ENCODE data around the gene SCN1B.
"Not testable (repeated sequence)": the region's sequence is repeated elsewhere in the genome, so short reads cannot be mapped to it uniquely, and the experiment has no call there.

Gene SCN1B

DNA sequence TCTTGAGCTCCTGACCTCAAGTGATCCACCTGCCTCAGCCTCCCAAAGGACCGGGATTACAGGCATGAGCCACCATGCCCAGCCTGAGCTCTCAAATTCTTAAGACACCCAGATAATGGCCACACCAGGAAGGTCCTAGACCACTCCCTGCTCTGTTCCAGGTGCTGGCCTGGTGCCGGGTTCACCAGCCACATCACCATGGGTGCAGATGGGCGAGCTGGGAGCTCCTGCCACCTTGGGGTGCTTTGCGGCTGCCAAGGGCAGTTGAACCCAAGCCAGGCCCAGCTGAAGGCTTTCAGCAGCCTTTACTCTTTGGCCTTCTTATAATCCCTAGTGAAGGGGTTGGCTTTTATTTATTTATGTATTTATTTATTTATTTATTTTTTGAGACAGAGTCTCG is 16.2 kb downstream of the SCN1B start:
- no peak overlapping the region for H2AFZ ChIP-seq (ENCODE audit: low read length)
- no peak overlapping the region for H2AK5ac ChIP-seq (ENCODE audit: low read depth, low read length)
- no peak overlapping the region for H2BK5ac ChIP-seq (ENCODE audit: low read length)
- H3K9me3 ChIP-seq (replicated peaks in 1 of 2; ENCODE audit: control insufficient read depth in 2 of 2, insufficient read depth in 1 of 2, low read depth in 1 of 2, low read length in 2 of 2), result no peaks in the 10 kb centered on the region
- H3K4me2 ChIP-seq (ENCODE audit: insufficient read depth, low read length, poor library complexity, severe bottlenecking), result no peak overlapping the region
- peaks cover 6 to 7% of the 10 kb centered on the region in 2 donors for H3K4me1 ChIP-seq (ENCODE audit: control insufficient read depth in 2 of 2, insufficient read depth in 1 of 2, low read depth in 1 of 2, low read length in 2 of 2)
- H3K36me3 ChIP-seq (replicated peaks in 1 of 2; ENCODE audit: control insufficient read depth in 2 of 2, insufficient read depth in 2 of 2, low read length in 2 of 2), result no peaks in the 10 kb centered on the region
- no peaks in the 10 kb centered on the region for H3K79me1 ChIP-seq (ENCODE audit: low read depth, low read length)
- DNase-seq (ENCODE audit: low spot score), result no peak
- H4K8ac ChIP-seq (ENCODE audit: low read depth, low read length), result no peak overlapping the region
- H3K4me3 ChIP-seq (ENCODE audit: low read length in 2 of 2), result no peak overlapping the region
- H3K27me3 ChIP-seq (ENCODE audit: control insufficient read depth in 3 of 3, insufficient read depth in 3 of 3, low read depth in 1 of 3, low read length in 3 of 3), result no peaks in the 10 kb centered on the region
- H3K23ac ChIP-seq (ENCODE audit: low read depth, low read length, poor library complexity), result no peak overlapping the region
- H3K4ac ChIP-seq (ENCODE audit: low read length), result no peak overlapping the region
- H3K9ac ChIP-seq (ENCODE audit: low read depth, low read length, poor library complexity), result no peak overlapping the region
- no peak overlapping the region for H2BK120ac ChIP-seq (ENCODE audit: low read depth, low read length)
- H4K91ac ChIP-seq (ENCODE audit: low read depth, low read length, poor library complexity), result no peak overlapping the region
- no peak overlapping the region for H2BK15ac ChIP-seq (ENCODE audit: low read length)
- no peak overlapping the region for H3K27ac ChIP-seq (replicated peaks; ENCODE audit: low read length)
- no peak overlapping the region for H3K14ac ChIP-seq (ENCODE audit: low read length)
- no peak overlapping the region for H3K18ac ChIP-seq (ENCODE audit: low read length)
- H2BK12ac ChIP-seq (ENCODE audit: low read length), result no peak overlapping the region
- no CpG with 5 or more reads among the region's 5 CpGs for WGBS, 2 donors (ENCODE audit: extremely low coverage in 2 of 2, insufficient read length in 2 of 2, insufficient replicate concordance in 1 of 2)

DNA sequence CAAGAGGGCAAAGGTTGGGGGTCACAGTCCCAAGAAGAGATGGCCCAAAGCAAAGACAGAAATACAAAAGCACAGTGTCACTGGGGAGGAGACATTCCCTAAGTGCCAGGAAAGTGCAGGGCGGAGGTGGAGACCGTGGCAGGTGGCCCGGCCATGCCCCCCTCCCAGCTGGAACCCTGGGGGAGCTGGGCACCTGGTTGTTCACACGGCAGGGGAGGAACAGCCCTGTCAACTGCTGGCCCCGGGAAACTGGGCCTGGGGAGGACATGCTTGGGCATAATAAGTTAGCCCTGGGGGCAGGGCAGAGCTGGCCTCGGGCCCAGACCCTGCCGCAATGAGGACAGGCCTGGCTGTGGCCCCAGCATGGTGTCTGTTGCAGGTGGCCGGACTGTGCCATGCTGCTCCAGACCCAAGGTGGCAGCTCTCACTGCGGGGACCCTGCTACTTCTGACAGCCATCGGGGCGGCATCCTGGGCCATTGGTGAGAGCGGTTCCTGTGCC is 18.7 kb downstream of the SCN1B start:
- no CpG with 5 or more reads among the region's 12 CpGs for WGBS, 2 donors (ENCODE audit: extremely low coverage in 2 of 2, insufficient read length in 2 of 2, insufficient replicate concordance in 1 of 2)
- Histone ChIP-seq H4K91ac (ENCODE audit: low read depth, low read length, poor library complexity) (no peak overlapping the region), H2BK12ac (ENCODE audit: low read length) (no peak overlapping the region), H3K36me3 (replicated peaks in 1 of 2; ENCODE audit: control insufficient read depth in 2 of 2, insufficient read depth in 2 of 2, low read length in 2 of 2) (no peaks in the 10 kb centered on the region), H2BK15ac (ENCODE audit: low read length) (peak overlapping the region; percentile 56), H3K9ac (ENCODE audit: low read depth, low read length, poor library complexity) (peak overlapping the region; percentile 54), H4K8ac (ENCODE audit: low read depth, low read length) (no peak overlapping the region), H3K18ac (ENCODE audit: low read length) (peak overlapping the region; percentile 87), H3K4me2 (ENCODE audit: insufficient read depth, low read length, poor library complexity, severe bottlenecking) (no peak overlapping the region), H3K4me3 (ENCODE audit: low read length in 2 of 2) (no peak overlapping the region), H3K4ac (ENCODE audit: low read length) (no peak overlapping the region), H3K27ac (replicated peaks; ENCODE audit: low read length) (no peak overlapping the region), H2AK5ac (ENCODE audit: low read depth, low read length) (peak overlapping the region; percentile 94), H3K27me3 (ENCODE audit: control insufficient read depth in 3 of 3, insufficient read depth in 3 of 3, low read depth in 1 of 3, low read length in 3 of 3) (no peaks in the 10 kb centered on the region), H2BK120ac (ENCODE audit: low read depth, low read length) (no peak overlapping the region), H2BK5ac (ENCODE audit: low read length) (no peak overlapping the region), H3K14ac (ENCODE audit: low read length) (peak overlapping the region; percentile 87), H3K79me1 (ENCODE audit: low read depth, low read length) (no peaks in the 10 kb centered on the region), H2AFZ (ENCODE audit: low read length) (peak overlapping the region; percentile 9), H3K4me1 (ENCODE audit: control insufficient read depth in 2 of 2, insufficient read depth in 1 of 2, low read depth in 1 of 2, low read length in 2 of 2) (peaks cover 4 to 7% of the 10 kb centered on the region in 2 donors), H3K9me3 (replicated peaks in 1 of 2; ENCODE audit: control insufficient read depth in 2 of 2, insufficient read depth in 1 of 2, low read depth in 1 of 2, low read length in 2 of 2) (no peaks in the 10 kb centered on the region), H3K23ac (ENCODE audit: low read depth, low read length, poor library complexity) (peak overlapping the region; percentile 62)
- no peak for DNase-seq (ENCODE audit: low spot score)

DNA sequence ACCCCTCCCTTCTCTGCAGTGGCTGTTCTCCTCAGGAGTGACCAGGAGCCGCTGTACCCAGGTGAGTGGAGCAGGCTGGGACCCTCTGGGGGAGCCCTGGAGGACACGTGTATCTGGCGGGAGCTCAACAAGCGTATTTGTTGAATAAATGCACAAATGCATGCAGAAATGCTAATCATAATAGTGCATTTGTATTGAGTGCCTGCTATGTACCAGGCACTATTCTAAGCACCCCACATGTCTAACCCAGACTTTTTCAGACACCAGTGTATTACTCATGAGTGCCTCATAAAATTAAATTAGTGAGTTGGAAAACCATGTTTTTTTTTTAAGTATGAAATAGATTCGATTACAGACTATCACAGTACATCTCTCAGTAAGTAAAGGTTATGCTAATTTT is 19.2 kb downstream of the SCN1B start:
- no CpG with 5 or more reads among the region's 5 CpGs for WGBS, 2 donors (ENCODE audit: extremely low coverage in 2 of 2, insufficient read length in 2 of 2, insufficient replicate concordance in 1 of 2)
- no peak for DNase-seq (ENCODE audit: low spot score)
- H2BK5ac ChIP-seq (ENCODE audit: low read length), result no peak overlapping the region

DNA sequence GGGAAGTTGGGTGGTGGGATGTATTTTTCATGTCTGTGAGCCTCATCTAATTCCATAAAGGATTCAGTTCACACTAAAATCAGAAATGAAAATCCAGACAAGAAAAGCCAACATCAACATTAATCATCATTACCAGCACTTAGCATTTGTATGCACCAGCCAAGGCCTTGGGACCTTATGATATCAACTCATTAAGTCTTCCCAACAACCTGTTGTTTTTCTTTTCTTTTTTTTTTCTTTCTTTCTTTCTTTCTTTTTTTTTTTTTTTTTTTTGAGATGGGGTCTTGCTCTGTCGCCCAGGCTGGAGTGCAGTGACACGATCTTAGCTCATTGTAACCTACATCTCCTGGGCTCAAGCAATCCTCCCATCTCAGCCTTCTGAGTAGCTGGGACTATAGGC is 20.4 kb downstream of the SCN1B start:
- H3K4ac ChIP-seq (ENCODE audit: low read length); H2BK15ac ChIP-seq (ENCODE audit: low read length); H2BK5ac ChIP-seq (ENCODE audit: low read length); H3K79me1 ChIP-seq (ENCODE audit: low read depth, low read length); H3K23ac ChIP-seq (ENCODE audit: low read depth, low read length, poor library complexity); H2AFZ ChIP-seq (ENCODE audit: low read length); H3K27me3 ChIP-seq (ENCODE audit: control insufficient read depth in 3 of 3, insufficient read depth in 3 of 3, low read depth in 1 of 3, low read length in 3 of 3); H3K4me3 ChIP-seq (ENCODE audit: low read length in 2 of 2); H3K9me3 ChIP-seq (replicated peaks in 1 of 2; ENCODE audit: control insufficient read depth in 2 of 2, insufficient read depth in 1 of 2, low read depth in 1 of 2, low read length in 2 of 2); H3K18ac ChIP-seq (ENCODE audit: low read length); H3K4me2 ChIP-seq (ENCODE audit: insufficient read depth, low read length, poor library complexity, severe bottlenecking); H4K8ac ChIP-seq (ENCODE audit: low read depth, low read length); H3K36me3 ChIP-seq (replicated peaks in 1 of 2; ENCODE audit: control insufficient read depth in 2 of 2, insufficient read depth in 2 of 2, low read length in 2 of 2); H4K91ac ChIP-seq (ENCODE audit: low read depth, low read length, poor library complexity); H3K14ac ChIP-seq (ENCODE audit: low read length); H2BK120ac ChIP-seq (ENCODE audit: low read depth, low read length); H3K4me1 ChIP-seq (ENCODE audit: control insufficient read depth in 2 of 2, insufficient read depth in 1 of 2, low read depth in 1 of 2, low read length in 2 of 2); H2AK5ac ChIP-seq (ENCODE audit: low read depth, low read length); H3K27ac ChIP-seq (replicated peaks; ENCODE audit: low read length); DNase-seq (ENCODE audit: low spot score); H2BK12ac ChIP-seq (ENCODE audit: low read length); H3K9ac ChIP-seq (ENCODE audit: low read depth, low read length, poor library complexity): not testable (repeated sequence)
- WGBS, 2 donors (ENCODE audit: extremely low coverage in 2 of 2, insufficient read length in 2 of 2, insufficient replicate concordance in 1 of 2), result no CpG with 5 or more reads among the region's 2 CpGs

More for the DNA sequence above, 19.2 kb downstream of the SCN1B start:
- Histone ChIP-seq H2AFZ (ENCODE audit: low read length) (no peak overlapping the region), H3K4me3 (ENCODE audit: low read length in 2 of 2) (no peak overlapping the region), H2BK120ac (ENCODE audit: low read depth, low read length) (no peak overlapping the region), H3K9ac (ENCODE audit: low read depth, low read length, poor library complexity) (peak overlapping the region; percentile 54), H3K4me1 (ENCODE audit: control insufficient read depth in 2 of 2, insufficient read depth in 1 of 2, low read depth in 1 of 2, low read length in 2 of 2) (peaks cover 4 to 7% of the 10 kb centered on the region in 2 donors), H3K36me3 (replicated peaks in 1 of 2; ENCODE audit: control insufficient read depth in 2 of 2, insufficient read depth in 2 of 2, low read length in 2 of 2) (no peaks in the 10 kb centered on the region), H2BK15ac (ENCODE audit: low read length) (peak overlapping the region; percentile 56), H3K79me1 (ENCODE audit: low read depth, low read length) (no peaks in the 10 kb centered on the region), H3K18ac (ENCODE audit: low read length) (peak overlapping the region; percentile 87), H3K14ac (ENCODE audit: low read length) (peak overlapping the region; percentile 87), H2AK5ac (ENCODE audit: low read depth, low read length) (no peak overlapping the region), H3K27ac (replicated peaks; ENCODE audit: low read length) (no peak overlapping the region), H4K91ac (ENCODE audit: low read depth, low read length, poor library complexity) (no peak overlapping the region), H4K8ac (ENCODE audit: low read depth, low read length) (no peak overlapping the region), H3K27me3 (ENCODE audit: control insufficient read depth in 3 of 3, insufficient read depth in 3 of 3, low read depth in 1 of 3, low read length in 3 of 3) (no peaks in the 10 kb centered on the region), H3K4me2 (ENCODE audit: insufficient read depth, low read length, poor library complexity, severe bottlenecking) (no peak overlapping the region), H2BK12ac (ENCODE audit: low read length) (no peak overlapping the region), H3K23ac (ENCODE audit: low read depth, low read length, poor library complexity) (no peak overlapping the region), H3K4ac (ENCODE audit: low read length) (no peak overlapping the region), H3K9me3 (replicated peaks in 1 of 2; ENCODE audit: control insufficient read depth in 2 of 2, insufficient read depth in 1 of 2, low read depth in 1 of 2, low read length in 2 of 2) (no peaks in the 10 kb centered on the region)
